Measurements from ENCODE around the gene AGAP1.

AGAP1 gene

DNA sequence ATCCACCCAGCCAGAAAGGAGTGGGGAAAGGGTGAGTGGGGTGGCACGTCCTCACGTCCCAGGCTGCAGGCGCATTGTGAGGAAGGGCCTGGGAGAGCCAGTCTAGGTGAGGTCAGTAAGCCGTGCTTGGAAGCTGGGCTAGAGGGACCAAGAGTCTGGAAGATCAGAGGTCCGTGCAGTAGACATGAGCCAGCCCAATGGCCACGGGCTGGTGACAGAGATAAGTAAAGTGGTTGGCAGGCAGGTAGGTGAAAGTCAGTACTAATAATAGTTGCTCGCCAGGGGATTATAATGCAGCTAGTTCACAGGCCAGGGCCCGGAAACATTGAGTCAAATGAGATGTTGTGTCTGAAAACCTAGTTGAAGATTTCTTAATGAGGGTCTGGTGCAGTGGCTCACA is 541.1 kb downstream of the AGAP1 start:
- DNase-seq, result no peak

DNA sequence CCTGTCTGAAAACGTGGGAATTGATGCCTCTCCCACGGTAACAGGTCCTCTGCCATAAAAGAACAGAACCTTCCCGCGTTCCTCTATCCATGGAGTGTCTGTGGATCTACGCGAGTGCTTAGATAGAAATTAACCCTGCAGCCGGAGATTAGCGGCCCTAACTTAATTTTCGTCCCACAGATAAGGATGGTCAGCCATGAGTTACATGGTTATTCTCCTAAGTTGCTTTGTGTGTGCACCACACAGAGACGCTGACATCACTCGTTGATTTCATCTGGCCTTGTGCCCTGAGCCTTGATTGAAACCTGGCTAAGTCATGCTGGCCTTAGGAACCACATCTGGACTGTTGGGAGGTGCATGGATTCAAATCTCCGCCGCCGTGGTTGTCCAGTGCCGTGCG is 542.2 kb downstream of the AGAP1 start:
- DNase-seq, result no peak

GRCh38 chr2:236038096-236038495 is 544.3 kb downstream of the AGAP1 start:
- DNase-seq, result no peak

DNA sequence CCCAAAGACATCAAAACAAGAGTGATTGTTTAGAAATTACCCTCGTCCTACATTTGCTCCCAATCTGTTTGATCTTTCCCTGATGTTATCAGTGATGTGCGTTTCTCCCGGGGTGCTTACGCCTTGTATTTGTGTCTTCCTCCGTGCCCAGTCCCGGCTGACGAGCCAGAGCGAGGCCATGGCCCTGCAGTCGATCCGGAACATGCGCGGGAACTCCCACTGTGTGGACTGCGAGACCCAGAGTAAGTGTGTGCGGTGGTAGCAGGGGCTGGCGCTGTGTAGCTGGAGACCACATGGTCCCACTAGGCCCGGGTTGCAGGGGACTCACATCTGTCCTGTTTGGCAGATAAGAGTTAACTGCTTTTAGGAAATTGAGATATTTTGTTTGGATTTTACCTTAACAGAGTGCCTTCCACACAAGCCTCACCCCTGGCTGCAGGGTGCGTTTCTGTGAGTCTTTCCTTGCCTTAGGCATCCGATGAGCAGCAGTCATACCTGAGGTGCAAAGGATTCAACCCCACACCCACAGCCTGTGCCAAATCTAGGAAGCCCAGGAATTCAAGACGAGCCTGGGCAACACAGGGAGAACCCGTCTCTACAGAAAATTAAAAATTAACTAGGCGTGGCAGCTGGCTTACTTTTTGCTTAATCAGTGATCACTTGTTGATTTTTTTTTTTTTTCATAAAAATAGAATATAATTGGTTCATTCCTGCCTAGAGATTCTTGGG is 546.9 kb downstream of the AGAP1 start:
- no peak for DNase-seq

- no peak for DNase-seq
These were observed 547.8 kb downstream of the AGAP1 start for GRCh38 chr2:236041616-236042015.

GRCh38 chr2:236042087-236042486 is 548.2 kb downstream of the AGAP1 start:
- DNase-seq, result no peak

- no peak for DNase-seq
These were observed 550.3 kb downstream of the AGAP1 start for GRCh38 chr2:236044191-236044590.

GRCh38 chr2:236045251-236046235 is 551.7 kb downstream of the AGAP1 start:
- no peak for DNase-seq

DNA sequence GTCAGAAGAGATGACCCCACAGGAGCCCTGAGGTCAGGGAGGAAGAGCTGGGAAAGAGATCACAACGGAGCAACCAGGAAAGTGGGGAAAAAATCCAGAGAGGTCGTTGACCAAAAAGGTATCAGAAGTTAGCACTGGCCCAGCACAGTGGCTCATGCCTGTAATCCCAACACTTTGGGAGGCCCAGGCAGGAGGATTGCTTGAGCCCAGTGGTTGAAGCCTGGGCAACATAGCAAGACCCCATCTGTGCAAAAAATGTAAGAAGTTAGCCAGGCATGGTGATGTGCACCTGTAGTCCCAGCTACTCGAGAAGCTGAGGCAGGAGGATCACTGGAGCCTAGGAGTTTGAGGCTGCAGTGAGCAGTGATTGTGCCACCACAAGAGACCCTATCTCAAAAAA is 552.9 kb downstream of the AGAP1 start:
- DNase-seq, result no peak

GRCh38 chr2:236047176-236047575 is 553.3 kb downstream of the AGAP1 start:
- no peak for DNase-seq

- DNase-seq, result no peak
These were observed 554.2 kb downstream of the AGAP1 start for GRCh38 chr2:236047886-236048540.

DNA sequence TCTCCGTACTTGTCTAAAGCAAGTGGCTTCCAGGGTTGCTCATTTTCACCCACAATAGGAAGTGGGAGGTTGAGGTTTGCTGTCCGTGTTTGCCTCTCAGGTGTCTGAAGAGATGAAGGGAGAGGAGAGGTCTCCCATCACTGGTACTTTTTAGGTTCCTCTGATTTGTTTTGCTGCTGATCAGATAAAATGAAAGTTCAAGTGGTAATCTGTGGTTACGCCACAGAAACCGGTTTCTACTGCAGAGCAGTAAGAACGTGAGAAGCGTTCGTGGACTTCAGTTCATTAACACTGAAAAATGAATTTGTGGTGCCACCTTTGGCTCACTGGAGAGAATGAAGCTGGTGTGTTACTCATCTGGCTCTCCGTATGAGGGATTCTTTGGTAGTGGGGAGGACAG is 556.1 kb downstream of the AGAP1 start:
- no peak for DNase-seq

- no peak for DNase-seq
These were observed 557.5 kb downstream of the AGAP1 start for GRCh38 chr2:236051351-236051750.

DNA sequence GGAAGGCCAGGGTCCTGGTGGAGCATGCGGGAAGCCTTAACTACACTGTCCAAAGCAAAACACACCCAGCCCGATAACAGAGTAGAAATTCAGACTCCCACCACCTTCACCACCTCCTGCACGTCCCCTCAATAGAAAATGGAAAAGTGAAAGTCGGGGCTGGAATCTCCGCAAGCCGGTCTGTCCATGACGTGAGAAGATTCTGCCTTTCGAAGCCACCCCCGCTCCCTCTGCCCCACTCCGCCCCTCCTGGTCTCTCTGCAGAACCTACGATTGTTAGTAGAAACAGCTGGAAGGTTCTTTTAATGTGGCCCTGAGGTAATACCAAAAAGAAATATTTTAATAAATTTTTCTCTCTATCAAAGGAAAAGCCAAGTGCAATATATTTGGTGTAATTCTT is 558.0 kb downstream of the AGAP1 start:
- DNase-seq, result no peak

DNA sequence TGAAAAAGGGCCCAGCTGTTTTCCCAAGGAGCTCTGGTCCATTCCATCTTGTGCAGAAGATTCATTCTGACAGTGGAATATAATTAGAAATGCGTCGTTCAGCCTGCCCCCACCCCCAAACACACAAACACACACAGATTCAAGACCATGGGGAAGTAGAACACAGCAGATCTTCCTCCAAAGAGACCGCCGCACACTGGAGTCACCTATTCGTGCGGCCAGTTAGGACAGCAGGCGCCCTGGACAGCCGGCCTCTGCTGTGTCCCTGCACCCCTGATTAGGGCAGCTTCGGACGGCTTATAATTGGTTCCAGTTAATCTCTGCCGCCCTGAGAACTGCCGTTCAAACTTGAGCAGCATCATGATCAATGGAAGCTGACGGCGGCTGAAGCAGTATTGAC is 558.4 kb downstream of the AGAP1 start:
- DNase-seq, result no peak

DNA sequence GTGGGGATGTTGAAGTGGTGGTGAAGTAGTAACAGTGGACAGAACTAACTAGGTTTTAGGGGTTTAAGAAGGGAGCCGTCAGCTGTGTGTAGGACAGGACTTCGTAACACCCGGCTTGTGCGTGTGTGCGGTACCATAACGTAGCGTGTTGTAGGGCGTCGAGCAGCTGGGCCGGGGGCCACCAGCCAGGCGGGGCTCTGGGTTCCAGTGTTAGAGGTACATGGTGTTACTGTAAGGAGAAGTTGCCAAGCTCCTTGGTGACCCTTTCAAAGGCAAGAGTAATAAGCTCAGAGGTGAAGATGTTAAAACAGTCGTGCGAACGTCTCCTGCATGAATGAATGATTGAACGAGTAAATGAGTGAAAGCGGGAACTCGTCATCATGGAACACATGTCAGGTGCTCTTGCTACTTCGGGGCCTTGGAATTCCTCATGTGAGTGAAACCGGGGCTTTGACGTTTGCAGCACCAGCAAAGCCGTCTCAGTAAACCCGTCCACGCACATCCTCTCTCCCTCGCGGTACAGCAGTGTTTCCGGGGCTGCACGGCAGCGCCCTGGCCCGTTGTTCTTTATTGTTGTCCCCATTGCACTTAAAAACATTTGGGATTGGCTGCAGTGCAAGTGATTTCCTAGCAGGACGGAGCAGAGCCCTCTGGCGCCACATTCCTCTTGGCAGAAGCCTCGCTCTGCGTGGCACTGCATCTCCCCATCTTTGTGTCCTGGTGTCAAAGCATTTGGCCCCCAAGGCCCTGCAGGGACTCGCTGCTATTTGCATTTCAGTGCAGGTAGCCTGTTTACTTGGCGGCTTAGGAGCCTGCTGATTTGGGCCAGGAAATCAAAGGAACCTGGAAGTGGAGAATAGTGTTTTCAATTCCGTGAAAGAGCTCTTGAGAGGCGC is 559.3 kb downstream of the AGAP1 start:
- DNase-seq, result no peak

GRCh38 chr2:236054125-236054524 is 560.3 kb downstream of the AGAP1 start:
- DNase-seq, result no peak

GRCh38 chr2:236054621-236055305 is 560.9 kb downstream of the AGAP1 start:
- no peak for DNase-seq

- no peak for DNase-seq
These were observed 561.6 kb downstream of the AGAP1 start for GRCh38 chr2:236055471-236055870.

- no peak for DNase-seq
These were observed 562.3 kb downstream of the AGAP1 start for GRCh38 chr2:236056141-236056540.

GRCh38 chr2:236057375-236057774 is 563.5 kb downstream of the AGAP1 start:
- no peak for DNase-seq

- no peak for DNase-seq
These were observed 567.7 kb downstream of the AGAP1 start for GRCh38 chr2:236061497-236061896.

Measured in NCI-H1048 (cell line).